ENCODE data around the gene GSC2.
A peak's percentile ranks its signal among the peaks of the same experiment; 100 is the strongest.

The GSC2 gene

DNA sequence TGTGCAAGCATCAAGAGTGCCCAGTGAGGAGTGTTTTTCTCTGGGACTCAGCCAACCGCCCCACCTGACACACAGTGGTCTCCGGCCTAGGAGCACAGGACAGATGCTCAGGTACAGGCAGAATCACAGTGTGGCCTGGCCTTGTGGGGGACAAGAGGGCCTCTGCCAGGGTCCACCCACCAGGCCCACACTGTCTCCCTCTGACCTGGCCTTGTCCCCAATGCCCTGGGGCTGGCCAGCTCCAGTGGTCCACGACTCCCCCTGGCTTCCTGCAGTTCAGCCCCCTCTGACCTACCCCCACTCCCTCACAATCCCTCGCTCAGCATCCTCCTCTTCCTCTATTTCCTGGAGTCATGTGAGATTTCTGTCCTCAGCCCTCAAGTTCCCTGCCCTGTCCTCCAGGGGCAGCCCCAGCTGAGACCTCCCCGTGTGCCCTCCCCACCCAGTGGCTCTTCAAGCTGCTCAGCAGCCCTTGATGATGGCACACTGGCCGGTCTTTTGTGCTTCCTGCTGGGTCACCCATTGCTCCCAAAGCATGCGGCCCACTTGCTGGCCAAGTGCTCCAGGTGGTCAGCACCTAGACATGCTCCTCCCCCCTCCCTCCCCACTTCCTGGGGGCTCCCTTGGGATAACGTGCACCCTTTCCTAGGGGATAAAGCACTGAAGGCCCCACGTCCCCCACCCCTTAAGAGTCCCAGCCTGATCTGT, 17.2 kb downstream of the GSC2 start:
- no peak for DNase-seq

DNA sequence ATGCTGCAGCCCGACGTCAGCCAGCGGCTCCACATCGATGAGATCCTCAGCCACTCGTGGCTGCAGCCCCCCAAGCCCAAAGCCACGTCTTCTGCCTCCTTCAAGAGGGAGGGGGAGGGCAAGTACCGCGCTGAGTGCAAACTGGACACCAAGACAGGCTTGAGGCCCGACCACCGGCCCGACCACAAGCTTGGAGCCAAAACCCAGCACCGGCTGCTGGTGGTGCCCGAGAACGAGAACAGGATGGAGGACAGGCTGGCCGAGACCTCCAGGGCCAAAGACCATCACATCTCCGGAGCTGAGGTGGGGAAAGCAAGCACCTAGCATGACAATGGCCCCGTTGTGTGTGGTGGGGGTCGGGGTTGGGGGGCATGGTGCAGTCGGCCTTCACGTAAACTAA, 17.9 kb downstream of the GSC2 start:
- no peak for DNase-seq

DNA sequence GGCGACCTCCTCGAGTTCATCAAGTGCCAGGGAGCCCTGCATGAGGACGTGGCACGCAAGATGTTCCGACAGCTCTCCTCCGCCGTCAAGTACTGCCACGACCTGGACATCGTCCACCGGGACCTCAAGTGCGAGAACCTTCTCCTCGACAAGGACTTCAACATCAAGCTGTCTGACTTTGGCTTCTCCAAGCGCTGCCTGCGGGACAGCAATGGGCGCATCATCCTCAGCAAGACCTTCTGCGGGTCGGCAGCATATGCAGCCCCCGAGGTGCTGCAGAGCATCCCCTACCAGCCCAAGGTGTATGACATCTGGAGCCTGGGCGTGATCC, 18.4 kb downstream of the GSC2 start:
- no peak for DNase-seq

DNA sequence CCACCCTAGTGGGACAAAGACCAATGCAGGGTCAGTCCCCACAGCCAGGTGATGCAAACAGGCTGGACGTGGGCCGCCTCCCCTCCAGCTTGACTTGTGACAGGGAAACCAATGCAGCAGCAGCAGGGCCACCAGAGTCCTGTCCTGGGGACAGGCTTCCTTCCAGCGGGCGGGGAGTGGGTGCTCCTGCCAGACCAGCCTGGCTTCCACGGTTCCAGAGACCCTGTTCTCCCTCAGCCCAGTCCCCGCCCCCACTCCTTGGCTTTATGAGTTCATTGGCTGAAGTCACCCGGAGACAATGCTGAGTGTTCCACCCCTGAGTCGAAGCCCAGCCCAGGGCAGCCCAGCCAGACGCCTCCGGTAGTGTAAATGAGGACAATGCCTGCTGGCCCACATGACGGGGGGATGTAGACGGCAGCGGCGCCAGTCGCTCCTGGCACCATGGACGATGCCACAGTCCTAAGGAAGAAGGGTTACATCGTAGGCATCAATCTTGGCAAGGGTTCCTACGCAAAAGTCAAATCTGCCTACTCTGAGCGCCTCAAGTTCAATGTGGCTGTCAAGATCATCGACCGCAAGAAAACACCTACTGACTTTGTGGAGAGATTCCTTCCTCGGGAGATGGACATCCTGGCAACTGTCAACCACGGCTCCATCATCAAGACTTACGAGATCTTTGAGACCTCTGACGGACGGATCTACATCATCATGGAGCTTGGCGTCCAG, 19.0 kb downstream of the GSC2 start, which contains the start of gene TSSK2:
Gene TSSK2, plus strand, starts transcription at position 350 of the 726 bp plus-strand sequence. Its CDS starts 92 bp downstream, at position 442.
- no peak for DNase-seq

DNA sequence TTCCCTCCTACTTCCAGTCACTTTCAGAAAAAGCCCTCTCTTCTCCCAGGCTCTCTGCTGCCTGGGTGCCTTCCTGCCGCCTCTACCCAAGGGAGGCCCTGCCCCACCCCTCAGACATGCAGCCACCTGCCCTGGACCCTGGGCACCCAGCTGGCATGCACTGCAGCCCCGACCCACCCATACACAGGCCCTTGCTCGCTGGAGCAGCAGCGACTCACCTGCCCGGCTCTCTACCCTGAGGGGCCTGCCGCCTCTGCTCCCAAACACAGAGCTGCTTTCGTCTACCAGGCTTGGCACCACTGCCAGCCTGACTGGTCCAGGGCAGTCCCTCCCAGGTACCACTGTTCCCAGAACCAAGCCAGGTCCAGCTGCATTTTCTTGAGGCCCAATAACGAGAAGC, 20.2 kb downstream of the GSC2 start:
- DNase-seq: no peak

DNA sequence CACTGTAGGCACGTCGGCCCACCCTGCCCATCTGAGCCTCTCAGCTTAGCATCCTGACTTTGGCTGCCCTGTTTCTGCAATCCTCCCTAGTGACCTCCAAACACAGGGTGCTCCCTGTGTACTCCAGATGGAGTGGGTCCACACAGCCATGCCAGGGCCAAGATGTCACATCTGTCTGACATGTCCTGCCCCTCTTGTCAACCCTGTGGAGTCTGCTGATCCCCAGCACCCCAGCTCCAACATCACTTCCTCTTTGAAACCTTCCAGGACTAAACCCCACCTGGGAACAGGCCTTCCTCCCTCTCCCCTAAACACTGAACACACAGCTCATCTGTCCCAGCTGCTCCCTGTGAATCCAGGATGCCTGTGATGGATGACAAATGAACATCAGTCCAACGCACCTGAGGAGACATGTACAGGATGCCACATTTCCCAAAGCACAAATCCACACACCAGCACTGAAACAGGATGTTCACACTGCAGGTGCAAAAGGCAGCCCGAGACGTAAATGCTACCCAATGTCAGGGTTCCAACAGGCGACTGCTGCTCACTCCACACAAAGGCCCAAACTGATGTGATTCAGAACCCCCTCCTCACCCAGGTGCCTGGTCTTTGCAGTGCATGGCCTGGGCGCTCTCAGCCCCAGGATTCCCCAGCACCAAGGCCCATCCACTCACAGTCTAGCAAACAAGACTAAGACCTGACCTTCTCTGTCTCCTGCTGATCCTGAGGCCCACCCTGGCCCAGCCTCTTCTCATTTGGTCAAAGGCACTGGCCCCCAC, 21.0 kb downstream of the GSC2 start:
- no peak for DNase-seq

DNA sequence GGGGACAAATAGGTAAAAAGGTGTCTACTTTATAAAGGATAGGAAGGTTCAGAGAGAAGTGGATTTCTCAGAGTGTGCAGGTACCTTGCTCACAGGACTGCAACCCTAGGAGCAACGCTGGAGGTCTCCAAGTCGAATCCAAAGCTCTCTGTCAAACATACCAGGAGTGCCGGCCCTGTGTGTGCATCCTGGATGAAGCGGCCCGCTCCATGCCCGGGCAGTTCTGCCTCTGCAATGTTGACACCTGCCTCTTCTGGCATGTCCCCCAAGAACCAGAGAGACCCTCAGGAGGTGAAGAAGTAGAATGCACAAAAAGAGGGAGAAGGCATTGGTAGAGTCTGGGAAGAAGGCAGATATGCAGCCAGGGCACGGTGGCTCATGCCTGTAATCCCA, 22.1 kb downstream of the GSC2 start:
- DNase-seq: no peak

DNA sequence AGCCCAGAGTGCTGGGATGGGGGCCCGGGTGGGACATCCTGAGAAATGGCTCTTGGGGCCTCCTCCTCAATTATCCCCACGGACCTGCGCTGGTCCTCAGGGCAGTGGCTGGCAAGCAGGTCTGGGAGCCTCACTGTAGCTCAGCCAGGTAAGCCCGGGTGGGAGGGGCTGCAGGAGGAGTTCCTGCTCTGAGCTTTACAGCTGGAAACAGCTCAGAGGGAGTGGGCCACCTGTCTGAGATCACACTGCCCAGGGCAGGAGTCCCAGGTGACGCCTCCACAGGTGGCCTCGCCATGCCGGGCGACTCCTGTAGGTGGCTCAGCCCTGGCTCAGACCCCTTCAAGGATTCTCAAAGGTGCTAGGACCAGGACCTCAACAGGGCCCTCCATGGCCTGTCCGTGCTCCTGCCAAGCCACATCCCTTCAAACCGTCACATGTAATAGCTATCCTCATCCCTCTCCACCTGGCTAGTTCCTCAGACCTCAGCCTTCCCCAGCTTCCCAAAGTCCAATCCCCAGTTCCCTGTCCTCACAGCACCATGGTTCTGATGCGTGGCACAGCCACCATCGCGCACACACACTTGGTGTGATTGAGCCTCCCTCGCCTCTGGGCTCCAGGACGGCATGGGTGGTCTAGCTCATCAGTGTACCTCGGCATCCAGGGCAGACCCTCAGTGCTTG, 22.6 kb downstream of the GSC2 start:
- DNase-seq: no peak

DNA sequence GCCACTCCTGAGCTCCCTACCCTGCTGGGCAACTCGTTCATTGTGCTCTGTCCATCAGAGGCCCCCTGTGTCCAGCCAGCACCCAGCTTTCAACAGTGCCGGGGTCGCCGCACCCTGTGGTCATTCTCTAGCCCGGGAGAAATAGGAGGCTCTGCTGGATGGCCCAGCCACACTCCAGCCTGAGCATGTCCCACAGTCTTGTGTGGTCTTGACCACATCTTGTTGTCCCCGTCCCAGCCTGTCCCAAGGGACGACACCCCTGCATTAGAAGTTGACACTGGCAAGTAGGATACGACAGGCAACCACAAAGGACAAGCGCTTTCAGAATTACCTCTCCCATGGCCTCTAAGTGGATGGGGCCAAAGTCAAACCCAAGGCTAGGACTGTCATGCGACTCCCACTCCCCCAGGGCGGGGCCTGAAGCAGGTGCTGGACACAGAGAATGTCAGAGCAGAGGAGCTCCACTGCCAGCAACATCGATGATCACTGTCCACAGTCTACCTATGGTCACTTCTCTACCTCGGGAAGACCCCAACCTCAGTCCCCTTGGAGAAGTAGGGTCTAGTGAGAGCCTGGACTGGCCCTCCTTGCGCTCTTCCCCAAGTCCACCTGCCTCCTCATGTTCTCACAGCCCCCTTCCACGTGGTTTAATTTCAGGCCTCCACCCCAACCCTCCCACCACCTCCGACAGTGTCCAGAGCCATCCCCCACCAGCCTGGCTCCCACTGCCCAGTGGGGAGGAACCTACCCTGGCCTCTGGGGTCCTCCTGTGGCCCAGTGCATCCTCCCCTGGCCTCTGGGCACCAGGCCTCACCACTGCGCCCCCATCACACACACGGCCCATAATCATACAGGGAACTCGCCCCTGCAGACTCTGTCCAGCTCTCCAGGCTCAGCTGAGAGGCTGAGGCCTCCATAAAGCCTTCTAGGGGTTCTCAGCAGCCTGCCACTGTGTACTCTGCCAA, 23.5 kb downstream of the GSC2 start:
- DNase-seq: no peak

DNA sequence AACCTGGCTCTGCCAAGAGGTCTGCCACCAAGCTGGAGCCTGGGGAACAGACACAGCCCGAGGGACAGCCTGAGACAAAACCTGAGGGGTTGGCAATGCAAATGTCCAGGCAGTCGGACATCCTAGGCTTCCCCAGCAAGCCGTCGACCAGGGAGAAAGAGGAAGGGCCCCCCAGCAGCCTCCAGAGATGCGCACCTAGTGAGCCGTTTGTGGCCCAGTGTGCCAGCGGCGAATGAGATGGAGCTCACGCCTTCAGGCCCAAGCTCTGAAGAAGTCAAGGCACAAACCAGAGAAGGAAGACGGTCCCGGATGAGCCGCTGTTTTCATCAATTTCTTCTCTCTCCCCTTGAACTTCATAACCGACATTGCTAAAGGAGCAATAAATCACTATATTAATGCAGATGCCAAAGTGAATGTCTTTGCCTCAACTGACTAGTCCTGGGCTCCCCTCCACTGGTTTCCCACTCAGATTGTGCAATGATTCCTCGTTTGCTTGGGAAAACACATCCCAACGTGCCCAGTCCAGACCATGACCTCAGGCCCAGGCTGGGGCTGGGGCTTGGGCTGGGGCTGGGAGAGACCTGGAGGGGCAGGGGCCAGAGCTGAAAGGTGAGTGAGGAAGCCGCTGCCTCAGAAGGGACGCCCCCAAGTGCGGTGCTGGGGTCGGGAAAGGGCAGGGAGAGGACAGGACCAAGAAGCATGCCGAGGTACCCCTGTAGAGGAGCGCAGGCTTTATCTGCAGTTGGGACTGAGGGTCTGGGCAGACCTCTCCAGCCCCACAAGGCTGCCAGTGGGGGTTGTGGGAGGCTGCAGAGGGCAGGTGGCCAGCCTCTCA, 24.4 kb downstream of the GSC2 start:
- no peak for DNase-seq

DNA sequence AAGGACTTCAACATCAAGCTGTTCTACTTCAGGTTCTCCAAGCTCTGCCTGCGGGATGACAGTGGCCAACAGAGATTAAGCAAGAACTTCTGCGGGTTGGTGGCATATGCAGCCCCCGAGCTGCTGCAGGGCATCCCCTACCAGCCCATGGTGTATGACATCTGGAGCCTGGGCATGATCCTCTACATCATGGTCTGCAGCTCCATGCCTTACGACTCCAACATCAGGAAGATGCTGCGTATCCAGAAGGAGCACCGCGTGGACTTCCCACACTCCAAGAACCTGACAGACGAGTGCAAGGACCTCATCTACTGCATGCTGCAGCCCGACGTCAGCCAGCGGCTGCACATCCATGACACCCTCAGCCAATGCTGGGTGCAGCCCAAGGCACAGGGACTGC, 25.1 kb downstream of the GSC2 start:
- DNase-seq: no peak

DNA sequence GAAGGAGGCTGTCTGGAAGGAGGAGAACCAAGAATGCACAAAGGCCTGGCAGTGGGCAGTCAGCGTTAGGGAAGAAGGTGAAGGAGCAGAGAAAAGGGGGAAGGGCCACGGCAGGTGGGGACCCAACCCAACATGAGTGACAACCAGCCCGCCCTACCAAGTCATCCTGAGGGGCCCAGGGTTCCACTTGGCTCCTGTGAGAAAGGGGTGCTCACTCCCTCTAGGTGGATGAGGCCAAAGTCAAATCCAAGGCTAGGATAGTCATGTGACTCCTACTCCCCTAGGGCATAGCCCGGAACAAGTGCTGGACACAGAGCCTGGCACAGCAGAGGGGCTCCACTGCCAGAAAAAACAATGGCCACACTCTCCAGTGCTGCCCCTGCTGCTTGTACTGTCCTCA, 25.7 kb downstream of the GSC2 start:
- no peak for DNase-seq

DNA sequence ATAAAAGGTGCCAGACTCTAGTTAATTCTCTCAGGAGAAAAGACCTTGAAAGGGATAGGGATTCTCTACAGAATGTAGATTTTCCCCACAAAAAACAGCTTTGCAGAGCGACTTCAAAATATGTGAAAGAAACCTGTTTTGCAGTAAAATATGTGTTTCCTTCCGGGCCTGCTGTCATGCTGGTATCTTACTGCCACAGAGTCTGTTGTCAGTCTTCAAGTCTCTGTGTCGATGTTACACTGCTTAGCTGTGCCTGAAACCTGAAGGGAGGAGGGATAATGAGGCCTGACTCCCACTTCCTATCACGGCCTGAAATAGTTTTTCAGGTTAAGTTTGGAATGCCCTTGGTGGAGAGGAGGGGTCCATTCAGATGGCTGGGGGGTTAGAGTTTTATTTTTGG, 26.2 kb downstream of the GSC2 start:
- no peak for DNase-seq

DNA sequence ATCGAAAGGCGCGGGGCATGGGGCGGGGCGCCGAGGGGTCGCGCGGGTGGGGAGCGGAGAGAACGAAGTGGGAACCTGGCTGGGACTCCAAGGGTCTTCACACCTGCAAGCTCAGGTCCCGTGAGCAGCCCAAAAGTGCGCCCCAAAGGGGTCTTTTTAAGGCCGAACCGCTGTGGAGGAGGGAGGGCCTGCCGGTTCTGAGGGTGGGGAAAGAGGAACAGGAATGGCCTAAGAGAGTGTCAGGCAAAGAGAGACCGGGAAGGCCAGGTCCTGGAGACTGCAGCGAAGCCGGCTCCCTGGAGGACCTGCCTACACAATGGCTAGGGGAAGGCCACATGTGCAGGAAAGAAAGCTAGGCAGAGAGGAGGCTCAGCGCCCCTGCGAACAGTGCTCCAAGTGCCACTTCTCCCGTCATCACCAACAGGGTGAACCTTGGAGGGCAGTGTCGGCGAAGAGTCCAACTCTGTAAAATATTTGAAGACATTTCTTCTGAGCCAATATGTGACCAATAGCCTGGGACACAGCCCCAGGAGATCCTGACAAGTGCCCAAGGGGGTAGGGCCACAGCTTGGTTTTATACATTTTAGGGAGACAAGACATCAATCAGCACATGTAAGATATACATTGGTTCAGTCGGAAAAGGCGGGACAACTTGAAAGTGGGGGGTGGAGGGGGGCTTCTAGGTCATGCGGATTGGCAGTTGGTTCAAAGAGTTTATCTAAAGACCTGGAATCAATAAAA, 27.2 kb downstream of the GSC2 start:
- DNase-seq: no peak

DNA sequence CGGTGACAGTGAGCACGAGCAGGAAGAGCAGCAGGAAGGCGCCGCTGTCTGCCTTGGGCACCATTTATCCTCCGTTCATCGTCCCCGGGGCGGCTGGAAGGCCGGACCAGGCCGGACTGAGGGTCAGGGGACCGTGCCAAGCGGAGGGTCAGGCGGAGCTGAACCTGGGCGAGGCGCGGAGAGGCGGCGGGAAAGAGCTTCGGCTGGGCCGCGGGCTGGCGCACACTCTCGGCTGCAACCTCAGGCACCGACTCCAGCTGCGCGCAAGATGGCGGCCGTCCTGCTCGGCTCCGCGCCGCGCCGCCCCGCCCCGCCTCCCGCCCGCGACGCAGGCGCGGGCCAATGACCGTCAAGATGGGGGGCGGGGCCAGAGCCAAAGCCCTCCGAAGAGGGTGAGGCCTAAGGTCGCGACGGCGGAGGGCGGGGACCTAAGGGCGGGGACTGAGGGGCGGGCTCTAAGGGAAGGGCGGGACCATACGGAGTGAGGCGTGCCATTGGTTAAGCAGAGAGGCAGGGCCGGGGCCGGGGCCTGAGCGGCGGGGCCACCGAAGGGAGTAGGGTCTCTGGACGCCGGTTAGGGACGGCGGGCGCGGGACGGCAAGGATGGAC, 27.8 kb downstream of the GSC2 start, which contains the start of gene DGCR2:
Gene DGCR2, minus strand, starts transcription at position 270 of the 609 bp plus-strand sequence. Its CDS starts 206 bp downstream, at position 64.
- peak; percentile 93 for DNase-seq

DNA sequence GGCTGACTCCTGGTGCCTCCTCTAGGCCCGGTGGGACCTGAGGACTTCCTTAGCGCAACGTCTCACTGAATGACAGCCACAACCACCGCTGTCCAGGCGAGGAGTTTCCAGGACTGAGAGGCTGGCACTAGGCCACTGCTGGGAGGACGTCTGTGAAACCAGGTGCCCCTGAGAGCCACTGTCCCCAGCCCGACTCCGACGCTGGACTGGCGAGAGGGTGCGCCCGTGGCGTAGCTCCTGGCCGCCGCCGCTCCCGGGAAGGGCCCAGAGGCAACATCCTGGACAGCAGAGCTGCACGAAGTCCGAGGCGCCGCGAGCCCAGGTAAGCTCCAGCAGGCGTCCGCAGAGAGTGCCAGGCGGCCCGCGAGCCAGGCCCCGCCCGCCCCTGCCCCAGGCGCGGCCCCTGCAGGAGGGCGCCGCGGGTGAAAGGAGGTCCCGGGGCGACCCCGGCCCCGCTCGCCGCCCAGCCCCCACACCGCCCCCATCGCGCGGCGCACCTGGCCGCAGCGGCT, 28.4 kb downstream of the GSC2 start:
- no peak for DNase-seq

DNA sequence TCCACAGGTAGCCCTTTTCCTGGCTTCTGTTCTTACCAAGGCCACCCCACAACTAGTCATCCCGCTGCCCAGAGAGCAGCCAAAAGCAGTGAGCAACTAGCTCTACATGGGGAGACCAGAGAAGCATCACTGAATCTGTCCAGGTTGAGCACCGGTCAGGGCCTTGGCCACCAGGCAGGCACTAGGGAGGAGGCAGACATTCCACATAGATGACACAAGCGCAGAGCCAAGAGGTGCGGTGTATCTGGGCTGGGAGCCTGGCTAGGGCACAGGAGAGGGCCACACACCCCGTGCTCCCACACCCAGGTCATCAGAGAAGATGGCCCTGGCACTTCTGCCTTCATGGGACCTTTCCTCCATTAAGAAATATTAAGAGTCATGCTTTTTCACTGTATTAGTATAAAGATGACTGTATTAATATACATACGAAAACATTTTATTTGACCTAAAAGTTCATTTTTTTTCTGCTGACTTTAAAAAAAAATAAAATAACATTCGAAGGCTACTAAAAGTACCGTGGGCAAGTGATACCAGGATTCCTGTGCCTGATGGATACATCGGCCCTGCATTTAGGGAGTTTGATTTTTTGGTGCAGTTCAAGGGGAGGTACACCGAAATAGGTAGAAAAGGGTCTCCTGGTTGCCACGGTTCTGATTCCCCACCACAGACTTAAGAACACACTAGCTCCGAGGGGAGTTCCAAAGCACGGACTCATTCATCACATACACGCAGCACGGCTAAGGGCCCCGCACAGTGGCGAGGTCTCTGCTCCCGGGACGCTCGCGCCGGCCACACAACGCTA, 29.1 kb downstream of the GSC2 start:
- peak; percentile 16 for DNase-seq

DNA sequence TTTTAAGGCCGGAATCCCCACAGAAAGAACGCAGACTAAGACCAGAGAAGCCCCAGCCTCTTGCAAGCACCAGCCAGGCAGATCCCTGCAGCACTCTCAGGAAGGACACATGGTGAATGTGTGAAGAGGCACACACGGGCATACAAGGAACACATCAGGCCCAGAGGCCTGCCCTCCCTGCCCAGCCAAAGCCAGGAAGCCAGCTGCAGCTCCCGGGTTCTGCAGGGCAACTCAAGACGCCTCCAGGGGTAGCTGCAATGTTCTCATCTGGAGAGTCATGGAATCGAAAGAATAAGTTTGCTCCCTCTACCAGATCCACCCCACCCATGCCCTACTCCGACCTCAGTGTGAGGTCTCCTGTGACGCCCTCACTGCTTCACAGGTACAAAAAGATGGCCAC, 30.1 kb downstream of the GSC2 start:
- no peak for DNase-seq
